ENCODE data around the gene RABL3.

DNA sequence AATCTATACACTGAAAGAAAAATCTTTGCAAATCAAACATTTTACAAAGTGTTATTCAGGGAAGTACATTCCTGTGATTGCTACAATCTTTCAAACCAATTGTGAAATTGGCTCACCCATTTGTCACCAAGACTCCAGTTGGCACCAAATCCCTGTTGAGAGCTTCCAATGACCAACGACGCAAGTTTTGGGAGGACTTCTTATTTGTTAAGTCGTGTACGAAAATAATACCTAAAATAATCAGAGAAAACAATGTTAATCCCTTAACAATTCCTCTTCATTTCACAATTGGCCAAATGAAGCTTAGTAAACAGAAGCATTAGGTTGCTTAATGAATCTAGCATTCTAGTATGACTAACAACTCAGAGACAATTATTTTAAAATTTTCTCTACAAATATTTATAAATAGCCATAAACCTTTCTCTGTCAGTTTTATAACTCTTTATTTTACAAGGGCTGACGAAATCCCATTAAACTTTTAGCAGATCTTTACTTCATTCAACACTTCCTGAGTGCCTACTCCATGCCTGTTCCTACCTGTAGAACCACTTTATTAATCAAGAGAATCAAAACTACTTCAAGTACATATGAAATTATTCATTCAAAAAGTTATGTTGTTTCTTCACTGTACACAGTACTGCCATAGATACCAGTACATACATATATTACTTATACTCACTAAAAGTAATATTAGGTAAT is 36.3 kb downstream of the RABL3 start:
- TF ChIP-seq POLR2A (IDR thresholded peaks at IDR 0.05; ENCODE audit: low read length) (no peak), GATA1 (IDR thresholded peaks at IDR 0.05; ENCODE audit: low read depth, low read length) (no peak)
